DMS53 (cell line): ENCODE data around the gene LAMA2.
A peak's percentile ranks its signal among the peaks of the same experiment; 100 is the strongest.

Experiments
- DNase-seq: peaks from one replicate; lab custom pipeline; 2025; lab: John Stamatoyannopoulos, UW

Gene LAMA2

GRCh38 chr6:129317931-129318820, 435.2 kb downstream of the LAMA2 start:
- peak; percentile 43 for DNase-seq

GRCh38 chr6:129320892-129321291, 438.0 kb downstream of the LAMA2 start:
- no peak for DNase-seq

GRCh38 chr6:129321303-129321702, 438.4 kb downstream of the LAMA2 start:
- DNase-seq = no peak

GRCh38 chr6:129324345-129324744, 441.4 kb downstream of the LAMA2 start:
- DNase-seq = no peak

- no peak for DNase-seq
Measured at GRCh38 chr6:129329678-129330077, 446.7 kb downstream of the LAMA2 start.

GRCh38 chr6:129331450-129332138, 448.7 kb downstream of the LAMA2 start:
- DNase-seq = no peak

GRCh38 chr6:129335792-129336191, 452.9 kb downstream of the LAMA2 start:
- DNase-seq = no peak

- DNase-seq = no peak
Measured at GRCh38 chr6:129338683-129339082, 455.7 kb downstream of the LAMA2 start.

- no peak for DNase-seq
Measured at GRCh38 chr6:129340983-129341382, 458.0 kb downstream of the LAMA2 start.

- DNase-seq = no peak
Measured at GRCh38 chr6:129342243-129342642, 459.3 kb downstream of the LAMA2 start.

- no peak for DNase-seq
Measured at GRCh38 chr6:129342796-129343195, 459.9 kb downstream of the LAMA2 start.

GRCh38 chr6:129344379-129344778, 461.4 kb downstream of the LAMA2 start:
- DNase-seq = no peak

GRCh38 chr6:129345890-129346289, 463.0 kb downstream of the LAMA2 start:
- DNase-seq = no peak

GRCh38 chr6:129346964-129347363, 464.0 kb downstream of the LAMA2 start:
- no peak for DNase-seq

GRCh38 chr6:129350278-129350677, 467.3 kb downstream of the LAMA2 start:
- DNase-seq = peak; percentile 3

- DNase-seq = no peak
Measured at GRCh38 chr6:129351807-129352206, 468.9 kb downstream of the LAMA2 start.

GRCh38 chr6:129353067-129353466, 470.1 kb downstream of the LAMA2 start:
- DNase-seq = no peak

- no peak for DNase-seq
Measured at GRCh38 chr6:129356129-129356528, 473.2 kb downstream of the LAMA2 start.

- DNase-seq = no peak
Measured at GRCh38 chr6:129359811-129360681, 477.1 kb downstream of the LAMA2 start.

GRCh38 chr6:129360682-129360955, 477.7 kb downstream of the LAMA2 start:
- no peak for DNase-seq

- peak; percentile 22 for DNase-seq
Measured at GRCh38 chr6:129364037-129364436, 481.1 kb downstream of the LAMA2 start.

- DNase-seq = no peak
Measured at GRCh38 chr6:129364767-129365166, 481.8 kb downstream of the LAMA2 start.

GRCh38 chr6:129368076-129368475, 485.1 kb downstream of the LAMA2 start:
- DNase-seq = no peak
